BJ (cell line): ENCODE measurements around the gene IRAG1. TPM values are rescaled to one million over a fixed set of nuclear protein-coding genes. Genes with fewer than 3 reads are reported as not detected.

Source experiments
- CTCF ChIA-PET: fragments of 350-600 bp; formaldehyde crosslinking; extraction: SDS; loops from one replicate; lab custom pipeline; 2021; ENCODE audit warnings: antibody characterized with exemption, inconsistent platforms; lab: Yijun Ruan, JAX
- POLR2A ChIA-PET: fragments of 300-600 bp; sonication (Branson Sonifier 250); formaldehyde crosslinking; extraction: SDS; loops from one replicate; lab custom pipeline; 2021; ENCODE audit warnings: antibody characterized with exemption; lab: Charles Lee
- DNase-seq: peaks from one replicate; pipeline ENCODE4 v3.0.0-alpha.2; 2011; ENCODE audit warnings: low read depth
- H3K27me3 ChIP-seq: 2 replicates; pipeline ENCODE4 v1.6.0; 2011; ENCODE audit warnings: low read length; ENCODE audit not compliant: control insufficient read depth, insufficient read depth
- H3K36me3 ChIP-seq: 2 replicates; pipeline ENCODE4 v1.5.1; 2011; ENCODE audit warnings: low read length; ENCODE audit not compliant: control insufficient read depth, insufficient read depth
- H3K4me3 ChIP-seq: 2 replicates; pipeline ENCODE4 v1.5.1; 2011; ENCODE audit warnings: low read depth, mild to moderate bottlenecking, control low read depth, low read length
- polyA plus RNA-seq: library from polyadenylated mRNA; depleted of rRNA; stranded (reverse); fragments of >200 nt; gene quantifications from 2 replicates; pipeline ENCODE4 v1.2.3, GENCODE V29; 2011
- TF ChIP-seq, protein P1 (sequence below): IDR thresholded peaks from 2 replicates; pipeline ENCODE4 v1.5.1; 2011; ENCODE audit warnings: low read depth, mild to moderate bottlenecking, control low read depth, inconsistent platforms, low read length, moderate library complexity; ENCODE audit not compliant: insufficient read depth

Gene IRAG1
- polyA plus RNA-seq, 1 experiment = 82.4 TPM

DNA sequence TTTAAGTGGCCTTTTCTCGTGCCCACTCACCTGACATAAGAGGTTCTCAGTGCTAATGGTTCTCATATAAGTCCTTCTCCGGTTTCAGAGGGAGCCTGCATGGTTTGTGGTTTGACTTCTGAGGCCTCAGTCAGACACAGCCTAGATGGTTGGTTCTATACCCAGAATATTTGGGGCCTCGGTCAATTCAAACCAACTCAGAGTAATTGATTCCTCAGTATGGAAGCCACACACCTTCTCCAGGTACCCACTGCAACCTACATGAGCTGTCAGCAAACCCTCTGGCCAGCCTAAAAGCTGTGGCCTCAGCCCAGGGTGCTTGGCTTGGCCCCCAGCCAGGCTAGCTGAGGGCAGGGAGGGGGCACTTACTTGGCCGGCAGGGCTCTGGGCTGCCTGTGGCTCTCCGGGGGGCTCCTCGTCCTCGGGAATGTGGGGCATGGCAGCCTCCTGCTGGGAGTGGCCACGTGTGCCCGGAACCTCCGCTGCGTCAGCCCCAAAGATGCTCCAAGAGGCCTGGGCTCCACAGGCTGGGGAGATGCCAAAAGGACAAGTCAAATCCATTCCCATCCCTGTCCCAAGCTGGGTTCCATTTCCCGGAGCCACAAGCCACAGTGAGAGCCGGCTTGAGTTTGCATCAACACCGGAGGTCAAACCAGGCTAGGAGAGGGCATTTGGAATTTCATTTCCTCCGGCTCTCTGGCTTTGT, 41.7 kb downstream of the IRAG1 start:
- H3K27me3 ChIP-seq = no peaks in the 10 kb centered on the region
- POLR2A ChIA-PET = no interaction called here
- no peak overlapping the region for H3K4me3 ChIP-seq
- peaks cover 9% of the 10 kb centered on the region for H3K36me3 ChIP-seq
- TF ChIP-seq, protein P1, sequence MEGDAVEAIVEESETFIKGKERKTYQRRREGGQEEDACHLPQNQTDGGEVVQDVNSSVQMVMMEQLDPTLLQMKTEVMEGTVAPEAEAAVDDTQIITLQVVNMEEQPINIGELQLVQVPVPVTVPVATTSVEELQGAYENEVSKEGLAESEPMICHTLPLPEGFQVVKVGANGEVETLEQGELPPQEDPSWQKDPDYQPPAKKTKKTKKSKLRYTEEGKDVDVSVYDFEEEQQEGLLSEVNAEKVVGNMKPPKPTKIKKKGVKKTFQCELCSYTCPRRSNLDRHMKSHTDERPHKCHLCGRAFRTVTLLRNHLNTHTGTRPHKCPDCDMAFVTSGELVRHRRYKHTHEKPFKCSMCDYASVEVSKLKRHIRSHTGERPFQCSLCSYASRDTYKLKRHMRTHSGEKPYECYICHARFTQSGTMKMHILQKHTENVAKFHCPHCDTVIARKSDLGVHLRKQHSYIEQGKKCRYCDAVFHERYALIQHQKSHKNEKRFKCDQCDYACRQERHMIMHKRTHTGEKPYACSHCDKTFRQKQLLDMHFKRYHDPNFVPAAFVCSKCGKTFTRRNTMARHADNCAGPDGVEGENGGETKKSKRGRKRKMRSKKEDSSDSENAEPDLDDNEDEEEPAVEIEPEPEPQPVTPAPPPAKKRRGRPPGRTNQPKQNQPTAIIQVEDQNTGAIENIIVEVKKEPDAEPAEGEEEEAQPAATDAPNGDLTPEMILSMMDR = no peak
- DNase-seq = no peak
- CTCF ChIA-PET = interaction anchor here (0.7 to 1.1 kb wide), 2 partner anchors 132 to 137 kb away, joined by 3 read pairs; no protein-coding TSS in a partner anchor

DNA sequence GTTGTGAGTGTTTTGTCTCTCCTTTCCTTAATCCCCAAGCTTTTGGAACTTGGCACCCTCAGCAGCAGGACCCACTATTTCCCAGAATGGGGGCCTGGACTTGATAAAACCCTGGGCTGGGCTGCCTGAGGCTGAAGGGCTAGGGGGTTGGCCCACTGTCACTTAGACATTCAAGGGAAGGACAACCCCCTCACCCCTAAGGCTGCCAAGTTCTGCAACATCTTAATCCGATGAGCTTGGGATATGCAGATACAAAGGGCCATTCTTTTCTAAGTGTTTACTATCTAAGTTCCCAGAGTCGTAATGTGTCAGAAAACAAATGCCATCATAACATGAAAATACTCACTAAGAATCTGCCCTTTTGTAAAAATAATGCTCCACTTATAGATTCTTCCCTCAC, 42.9 kb downstream of the IRAG1 start:
- CTCF ChIA-PET = interaction anchor here (1.1 kb wide), 1 partner anchor 131 kb away, joined by 3 read pairs; no protein-coding TSS in a partner anchor
- POLR2A ChIA-PET = no interaction called here
- Histone ChIP-seq H3K4me3 (no peak overlapping the region), H3K27me3 (no peaks in the 10 kb centered on the region), H3K36me3 (peaks cover 11% of the 10 kb centered on the region)
- TF ChIP-seq, protein P1 = no peak
- DNase-seq = no peak

DNA sequence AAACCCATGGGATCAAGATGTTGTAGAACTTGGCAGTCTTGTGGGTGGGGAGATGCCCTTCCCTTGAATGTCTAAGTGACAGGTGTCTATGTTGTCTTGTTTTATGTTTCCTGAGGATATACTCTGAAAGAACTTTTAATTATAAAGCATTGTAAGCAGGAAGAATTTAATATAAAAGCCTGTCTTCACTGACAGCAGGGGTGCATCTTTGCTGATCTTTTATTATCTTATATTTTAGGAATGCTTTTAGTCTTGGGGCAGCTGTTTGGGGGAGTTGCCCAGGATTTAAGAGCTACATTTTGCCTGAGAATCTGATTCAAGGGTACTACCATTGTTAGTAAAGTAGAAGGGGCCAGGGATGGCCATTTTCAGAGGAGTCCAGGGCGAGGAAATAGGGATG, 43.4 kb downstream of the IRAG1 start:
- DNase-seq = no peak
- Histone ChIP-seq H3K27me3 (no peaks in the 10 kb centered on the region), H3K36me3 (peaks cover 11% of the 10 kb centered on the region), H3K4me3 (no peak overlapping the region)
- POLR2A ChIA-PET = no interaction called here
- TF ChIP-seq, protein P1 = no peak
- CTCF ChIA-PET = interaction anchor here (0.6 to 1.5 kb wide), 3 partner anchors 25 to 284 kb away, joined by 3 to 4 read pairs (median 3); no protein-coding TSS in a partner anchor

DNA sequence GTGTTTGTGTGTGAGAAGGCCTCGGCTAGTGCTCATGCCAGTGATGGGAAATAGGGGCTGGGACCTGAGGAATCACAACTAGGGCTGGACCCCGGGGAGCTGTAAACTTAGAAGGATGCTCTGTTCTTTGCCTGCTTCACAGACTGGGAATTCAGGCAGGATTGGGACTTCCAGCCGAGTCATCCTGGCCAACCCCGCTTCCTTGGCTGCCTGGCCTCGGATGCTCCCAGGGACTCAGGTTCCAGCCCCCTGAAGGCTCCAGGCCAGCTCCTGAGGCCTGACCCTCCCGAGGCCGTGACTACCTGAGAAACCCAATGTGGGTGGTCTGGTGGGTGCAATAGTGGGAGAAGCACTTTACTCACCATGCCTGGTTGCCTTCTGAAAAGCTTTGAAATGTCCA, 44.7 kb downstream of the IRAG1 start:
- TF ChIP-seq, protein P1 = no peak
- Histone ChIP-seq H3K27me3 (no peaks in the 10 kb centered on the region), H3K4me3 (no peak overlapping the region), H3K36me3 (peaks cover 14% of the 10 kb centered on the region)
- ChIA-PET CTCF (interaction anchor here (0.9 to 1.5 kb wide), 3 partner anchors 12 to 282 kb away, joined by 3 to 4 read pairs (median 3); no protein-coding TSS in a partner anchor), POLR2A (no interaction called here)
- DNase-seq = no peak

DNA sequence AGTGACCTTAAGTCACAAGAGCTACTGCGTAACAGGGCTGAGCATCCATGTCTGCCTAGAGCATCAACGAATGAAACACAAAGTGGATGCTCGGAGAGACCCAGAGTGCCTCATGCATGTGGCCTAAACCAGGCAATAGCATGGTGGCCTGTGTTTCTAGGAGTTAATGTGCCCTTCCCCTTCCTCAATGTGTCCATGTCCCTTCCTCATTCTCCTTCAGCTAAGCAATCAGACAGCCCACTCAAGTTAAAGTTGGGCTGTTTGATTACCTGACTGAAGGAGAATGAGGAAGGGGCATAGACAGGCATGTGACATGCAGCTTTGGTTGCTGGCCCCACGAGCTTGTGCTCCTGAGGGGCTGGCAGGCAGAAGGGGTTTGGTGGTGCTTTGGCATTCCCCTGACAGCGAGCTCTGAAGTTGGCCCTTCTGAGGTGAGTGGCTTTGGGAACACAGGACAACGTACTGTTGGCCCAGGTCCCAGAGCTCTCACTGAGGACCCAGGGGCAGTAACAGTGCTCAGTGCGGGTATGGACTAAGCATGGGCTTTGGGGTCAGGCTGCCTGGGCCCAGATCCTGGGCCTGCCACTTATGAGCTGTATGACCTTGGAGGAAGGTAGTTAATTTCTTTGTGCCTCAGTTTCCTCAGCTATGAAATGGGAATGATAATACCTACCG, 46.7 kb downstream of the IRAG1 start:
- Histone ChIP-seq H3K27me3 (no peaks in the 10 kb centered on the region), H3K4me3 (no peak overlapping the region), H3K36me3 (peaks cover 14% of the 10 kb centered on the region)
- ChIA-PET CTCF (interaction anchor here (1.0 to 1.8 kb wide), 4 partner anchors 9 to 241 kb away, joined by 3 to 7 read pairs (median 5); no protein-coding TSS in a partner anchor), POLR2A (no interaction called here)
- TF ChIP-seq, protein P1 = no peak
- no peak for DNase-seq
